GM18526 (cell line): Measurements from ENCODE around the gene ICAM1.

ENCODE experiments used
- POLR2A ChIP-seq: IDR thresholded peaks from 3 replicates; pipeline ENCODE4 v1.6.1; 2011; ENCODE audit not compliant: insufficient read length; ENCODE audit errors: extremely low read depth

ICAM1 gene

GRCh38 chr19:10321417-10321797 lies 50.5 kb downstream of the ICAM1 start:
- no peak for TF ChIP-seq POLR2A

GRCh38 chr19:10321874-10322835 lies 51.2 kb downstream of the ICAM1 start:
- TF ChIP-seq POLR2A, result no peak

GRCh38 chr19:10325732-10326131 lies 54.8 kb downstream of the ICAM1 start:
- no peak for TF ChIP-seq POLR2A

GRCh38 chr19:10327793-10328192 lies 56.9 kb downstream of the ICAM1 start:
- TF ChIP-seq POLR2A, result no peak

- TF ChIP-seq POLR2A, result no peak
Observed at GRCh38 chr19:10328558-10329429, 57.9 kb downstream of the ICAM1 start.

- TF ChIP-seq POLR2A, result no peak
Observed at GRCh38 chr19:10329555-10329954, 58.6 kb downstream of the ICAM1 start.

- no peak for TF ChIP-seq POLR2A
Observed at GRCh38 chr19:10332158-10332964, 61.4 kb downstream of the ICAM1 start.

GRCh38 chr19:10332965-10333757 lies 62.2 kb downstream of the ICAM1 start, which contains the start of gene RAVER1:
TSS of gene RAVER1 (minus strand) at chr19:10333529. CDS start at chr19:10333507, 22 bp downstream.
- TF ChIP-seq POLR2A, result peak; percentile 92

- no peak for TF ChIP-seq POLR2A
Observed at GRCh38 chr19:10333758-10334587, 63.1 kb downstream of the ICAM1 start.

- no peak for TF ChIP-seq POLR2A
Observed at GRCh38 chr19:10334588-10335351, 63.9 kb downstream of the ICAM1 start.

GRCh38 chr19:10335352-10335985 lies 64.5 kb downstream of the ICAM1 start:
- no peak for TF ChIP-seq POLR2A
